Activated naive CD8-positive, alpha-beta T cell (primary cell): ENCODE data around the gene ATP2C2.

Experiments used
- H3K27ac Mint-ChIP-seq: one replicate; pipeline ENCODE4 v1.8.0; 2021; ENCODE audit warnings: mixed read lengths
- H3K27me3 Mint-ChIP-seq: one replicate; pipeline ENCODE4 v1.8.0; 2021; ENCODE audit warnings: mixed read lengths
- H3K36me3 Mint-ChIP-seq: one replicate; pipeline ENCODE4 v1.8.0; 2021; ENCODE audit warnings: mixed read lengths
- H3K4me1 Mint-ChIP-seq: one replicate; pipeline ENCODE4 v1.8.0; 2021; ENCODE audit warnings: low read depth, mixed read lengths
- H3K4me3 Mint-ChIP-seq: one replicate; pipeline ENCODE4 v1.8.0; 2021; ENCODE audit warnings: mild to moderate bottlenecking, mixed read lengths
- H3K9me3 Mint-ChIP-seq: one replicate; pipeline ENCODE4 v1.8.0; 2021; ENCODE audit warnings: low read depth, mixed read lengths

Gene ATP2C2

GRCh38 chr16:84511180-84511800 is 143.0 kb downstream of the ATP2C2 start:
- Mint-ChIP-seq H3K36me3 (no peaks in the 10 kb centered on the region), H3K27ac (peak overlapping the region; percentile 83), H3K27me3 (no peaks in the 10 kb centered on the region), H3K4me1 (peaks cover 66% of the 10 kb centered on the region), H3K9me3 (no peaks in the 10 kb centered on the region), H3K4me3 (no peak overlapping the region)

GRCh38 chr16:84511831-84512230 is 143.5 kb downstream of the ATP2C2 start:
- peak overlapping the region; percentile 83 for H3K27ac Mint-ChIP-seq
- no peaks in the 10 kb centered on the region for H3K36me3 Mint-ChIP-seq
- no peaks in the 10 kb centered on the region for H3K9me3 Mint-ChIP-seq
- no peaks in the 10 kb centered on the region for H3K27me3 Mint-ChIP-seq
- H3K4me3 Mint-ChIP-seq, result no peak overlapping the region
- peaks cover 68% of the 10 kb centered on the region for H3K4me1 Mint-ChIP-seq

GRCh38 chr16:84513123-84513522 is 144.8 kb downstream of the ATP2C2 start:
- peaks cover 63% of the 10 kb centered on the region for H3K4me1 Mint-ChIP-seq
- H3K27me3 Mint-ChIP-seq, result no peaks in the 10 kb centered on the region
- peak overlapping the region; percentile 32 for H3K4me3 Mint-ChIP-seq
- H3K27ac Mint-ChIP-seq, result peak overlapping the region; percentile 96
- no peaks in the 10 kb centered on the region for H3K36me3 Mint-ChIP-seq
- H3K9me3 Mint-ChIP-seq, result no peaks in the 10 kb centered on the region

GRCh38 chr16:84513666-84514065 is 145.3 kb downstream of the ATP2C2 start:
- Mint-ChIP-seq H3K27ac (peak overlapping the region; percentile 96), H3K36me3 (no peaks in the 10 kb centered on the region)

More at GRCh38 chr16:84513666-84514065, 145.3 kb downstream of the ATP2C2 start:
- H3K27me3 Mint-ChIP-seq, result no peaks in the 10 kb centered on the region
- peaks cover 60% of the 10 kb centered on the region for H3K4me1 Mint-ChIP-seq
- no peaks in the 10 kb centered on the region for H3K9me3 Mint-ChIP-seq
- peak overlapping the region; percentile 5 for H3K4me3 Mint-ChIP-seq
